ENCODE results near the gene TMCO4. TPM values are rescaled to one million over a fixed set of nuclear protein-coding genes. Genes with fewer than 3 reads are reported as not detected.

TMCO4 gene
- total and polyA plus RNA-seq, 12 donors, result 6.1 to 12.2 (median 8.0) TPM

- H3K4me1 ChIP-seq, result peaks cover 0 to 12% (median 0%) of the 10 kb centered on the region in 9 donors
- intact Hi-C loops (cut with DNase I), result loop anchor here in 1 of 10 donors (5.0 kb wide), 1 partner anchor 33 kb away; no protein-coding TSS in a partner anchor
- H3K9me3 ChIP-seq, result no peaks in the 10 kb centered on the region
- ATAC-seq (no peak), DNase-seq (no peak)
- H3K36me3 ChIP-seq, result no peaks in the 10 kb centered on the region
- peaks cover 21 to 68% (median 48%) of the 10 kb centered on the region in 7 donors for H3K27me3 ChIP-seq
- no peak overlapping the region for H3K4me3 ChIP-seq
- TF ChIP-seq CTCF (IDR thresholded peaks at IDR 0.05), result no peak
- WGBS, 2 donors, result 73 to 86% methylated on average over 8 of the region's 8 CpGs
- no peak overlapping the region for H3K27ac ChIP-seq
Observed at GRCh38 chr1:19668888-19669287, 130.8 kb downstream of the TMCO4 start.

GRCh38 chr1:19665496-19666465 lies 133.9 kb downstream of the TMCO4 start:
- WGBS, 2 donors, result 12 to 14% methylated on average over 83 to 84 of the region's 84 CpGs

GRCh38 chr1:19665186-19665495 lies 134.6 kb downstream of the TMCO4 start:
- no peak overlapping the region for H3K27ac ChIP-seq
- no peak for TF ChIP-seq CTCF (IDR thresholded peaks at IDR 0.05)
- H3K4me3 ChIP-seq, result peak overlapping the region in 7 of 10 donors; percentile 21 to 39 (median 24)
- peaks cover 21 to 69% (median 56%) of the 10 kb centered on the region in 7 donors for H3K27me3 ChIP-seq
- no peaks in the 10 kb centered on the region for H3K36me3 ChIP-seq
- H3K4me1 ChIP-seq, result peaks cover 0 to 12% (median 1%) of the 10 kb centered on the region in 9 donors
- intact Hi-C loops (cut with DNase I), result loop anchor here in 1 of 10 donors (5.0 kb wide), 1 partner anchor 37 kb away; no protein-coding TSS in a partner anchor
- no peak for ATAC-seq
- H3K9me3 ChIP-seq, result no peaks in the 10 kb centered on the region
- 0 to 1% methylated on average over 12 to 23 of the region's 23 CpGs for WGBS, 2 donors
- no peak for DNase-seq

More at GRCh38 chr1:19665496-19666465, 133.9 kb downstream of the TMCO4 start:
- no peak for TF ChIP-seq CTCF (IDR thresholded peaks at IDR 0.05)
- intact Hi-C loops (cut with DNase I), result loop anchor here in 1 of 10 donors (5.0 kb wide), 1 partner anchor 37 kb away; no protein-coding TSS in a partner anchor
- Histone ChIP-seq H3K4me1 (peaks cover 0 to 12% (median 0%) of the 10 kb centered on the region in 9 donors), H3K9me3 (no peaks in the 10 kb centered on the region), H3K36me3 (no peaks in the 10 kb centered on the region), H3K27ac (no peak overlapping the region), H3K4me3 (no peak overlapping the region), H3K27me3 (peaks cover 21 to 70% (median 56%) of the 10 kb centered on the region in 7 donors)
- DNase-seq (no peak), ATAC-seq (peak in 1 of 8 donors; percentile 8)

- Histone ChIP-seq H3K4me1 (peaks cover under 1 to 17% (median 5%) of the 10 kb centered on the region in 9 donors), H3K27me3 (peaks cover 21 to 64% (median 56%) of the 10 kb centered on the region in 7 donors), H3K36me3 (no peaks in the 10 kb centered on the region), H3K9me3 (no peaks in the 10 kb centered on the region), H3K4me3 (peak within 1 kb of the TSS in 9 of 10 donors; percentile 12 to 39 (median 23)), H3K27ac (no peak within 1 kb of the TSS)
- intact Hi-C loops (cut with DNase I), result loop anchor here in 4 of 10 donors (5.0 kb wide), 1 partner anchor 38 kb away; no protein-coding TSS in a partner anchor
- 4% methylated on average over 29 to 79 of the region's 80 CpGs for WGBS, 2 donors
- ATAC-seq (no peak), DNase-seq (no peak)
- no peak for TF ChIP-seq CTCF (IDR thresholded peaks at IDR 0.05)
Observed at GRCh38 chr1:19664453-19665185, 135.1 kb downstream of the TMCO4 start, which contains the start of gene HTR6. TSS of gene HTR6 (plus strand) at chr1:19664875. CDS start at chr1:19665754, 879 bp downstream.
